K562 treated with DMSO at 1 percent for 12 hours (cell line): Measurements from ENCODE around the gene GJA9. TPM values are rescaled to one million over a fixed set of nuclear protein-coding genes. Genes with fewer than 3 reads are reported as not detected.

Source experiments
- total RNA-seq: library from RNA; unstranded; fragments of 300-600 nt; gene quantifications from 2 replicates; pipeline ENCODE4 v1.2.3, GENCODE V29; 2022; ENCODE audit not compliant: insufficient read depth

The GJA9 gene
- total RNA-seq, result 0.49 TPM in 1 of 2 replicates, not detected in the other

GRCh38 chr1:38881487-38881886 is at the start of gene GJA9:
Gene GJA9 (minus strand): TSS chr1:38881587. CDS start chr1:38876098, 5,489 bp downstream.

DNA sequence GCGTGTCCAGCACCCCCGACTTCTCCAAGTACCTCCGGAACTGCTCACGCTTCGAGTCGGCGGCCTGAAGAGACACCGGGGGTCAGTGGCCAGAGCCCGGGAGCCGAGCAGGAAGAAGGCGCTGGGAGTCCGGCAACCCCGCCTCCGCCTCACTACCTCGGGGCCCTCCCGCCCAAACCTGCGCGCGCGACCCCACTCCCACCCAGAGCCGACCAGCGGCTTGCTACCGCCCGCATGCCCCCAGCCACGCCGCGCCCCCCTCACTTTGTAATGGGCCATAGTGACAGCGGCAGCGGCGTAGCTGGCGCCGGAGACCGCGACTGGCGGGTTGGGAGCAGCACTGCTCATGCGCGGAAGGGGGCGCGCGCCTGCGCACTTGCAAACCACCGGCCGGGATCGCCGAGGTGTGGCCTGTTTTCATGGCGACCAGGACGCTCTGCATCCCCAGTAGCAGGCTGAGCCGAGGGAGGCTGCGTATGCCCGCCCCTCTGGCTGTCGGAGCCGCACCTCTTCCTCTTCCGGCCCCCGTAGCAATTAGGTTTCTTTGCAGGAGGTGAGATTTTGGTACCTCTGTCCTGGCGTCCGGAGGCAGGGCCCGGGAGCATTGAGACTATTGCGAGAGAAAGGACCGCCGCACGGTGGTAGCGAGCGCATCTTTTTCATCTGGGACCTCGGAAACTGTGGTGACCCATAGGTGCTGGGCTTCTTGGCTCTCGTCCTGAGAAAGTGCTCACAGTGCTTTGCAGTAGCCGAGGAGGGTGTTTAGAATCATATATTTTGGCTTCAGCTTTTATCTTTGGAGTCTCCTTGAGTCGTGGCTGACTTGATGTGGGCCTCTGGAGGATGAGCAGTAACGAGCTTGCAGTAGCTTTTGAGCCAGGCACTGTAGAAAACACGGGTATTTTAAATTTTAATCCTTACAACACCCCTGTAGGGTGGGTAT is 8.1 kb downstream of the GJA9 start, which contains the start of gene MYCBP:
Gene MYCBP (minus strand): TSS at position 322 of the 943 bp plus-strand sequence. CDS start 43 bp downstream, at position 279.

DNA sequence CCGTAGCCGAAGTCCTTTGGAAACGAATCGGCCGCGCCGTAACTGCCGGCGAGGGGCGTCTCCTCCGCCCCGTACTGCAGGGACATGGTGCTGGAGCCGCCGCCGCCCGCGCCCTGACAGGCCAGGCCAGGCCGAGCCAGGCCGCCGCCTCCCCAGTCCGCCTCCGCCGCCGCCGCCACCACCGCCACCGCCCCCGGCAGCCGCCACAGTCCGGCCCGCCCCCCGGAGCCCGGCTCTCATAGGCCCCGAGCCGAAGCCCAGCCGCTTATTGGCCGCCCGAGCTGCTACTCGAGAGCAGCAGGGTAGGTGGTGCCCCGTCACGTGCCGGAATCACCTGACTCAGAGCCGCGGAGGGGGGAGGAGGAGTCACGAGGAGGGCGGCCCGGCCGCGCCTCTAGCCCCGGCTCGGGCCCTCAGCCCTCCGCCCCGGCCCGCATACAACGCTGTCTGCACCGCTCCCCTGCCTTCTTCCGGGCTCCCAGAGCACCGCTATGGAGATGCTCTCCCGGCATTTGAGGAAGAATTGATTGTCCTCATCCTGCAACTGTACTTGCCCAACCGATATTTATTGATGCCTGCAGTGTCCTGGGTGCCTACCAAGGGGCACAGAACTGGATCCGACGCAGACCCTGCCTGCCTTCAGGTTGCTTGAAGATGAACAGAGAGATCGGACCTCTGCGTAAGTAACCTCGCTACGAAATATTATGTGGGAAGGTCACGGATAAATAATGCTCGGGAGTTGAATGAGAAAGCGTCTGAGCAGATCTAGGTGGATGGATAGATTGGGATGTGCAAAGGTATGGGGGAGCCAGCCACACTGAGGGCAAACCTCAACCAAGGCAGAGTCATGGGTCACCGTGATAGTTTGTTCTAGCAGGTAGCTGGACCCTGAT is 21.6 kb downstream of the GJA9 start, which contains the start of gene RRAGC:
Gene RRAGC (minus strand): TSS at position 212 of the 893 bp plus-strand sequence. CDS start 126 bp downstream, at position 86.

Other genes starting within 250 kb of the GJA9 start
- 22.0 and 38.8 TPM in 2 replicates for gene RRAGC, start 21.8 kb downstream of the GJA9 start, total RNA-seq
- 11.3 and 16.1 TPM in 2 replicates for gene MYCBP, start 8.2 kb downstream of the GJA9 start, total RNA-seq
- gene RHBDL2, start 60.2 kb upstream of the GJA9 start, total RNA-seq, result not detected in 2 replicates
- 64.2 and 124 TPM in 2 replicates for gene AKIRIN1, start 109.7 kb upstream of the GJA9 start, total RNA-seq
- 477 and 723 TPM in 2 replicates for gene NDUFS5, start 144.8 kb upstream of the GJA9 start, total RNA-seq